Subcutaneous adipose tissue (tissue), 4 donors: ENCODE results near the gene C1orf122. TPM values are rescaled to one million over a fixed set of nuclear protein-coding genes. Genes with fewer than 3 reads are reported as not detected.

ENCODE experiments used
- CTCF ChIP-seq: fragments of 450-650 bp; IDR thresholded peaks from one replicate; pipeline ENCODE4 v1.5.1; 2016; ENCODE audit warnings: low read depth, mild to moderate bottlenecking, control low read depth, antibody characterized with exemption, moderate library complexity
- total RNA-seq, 4 donors: library from RNA; depleted of rRNA; stranded (reverse); fragments of >200 nt; gene quantifications; one replicate each; pipeline ENCODE4 v1.1.0, GENCODE V29; 2016

C1orf122 gene
- total RNA-seq, 4 donors from 2014 or later, result 41.9 to 74.2 (median 57.9) TPM

DNA sequence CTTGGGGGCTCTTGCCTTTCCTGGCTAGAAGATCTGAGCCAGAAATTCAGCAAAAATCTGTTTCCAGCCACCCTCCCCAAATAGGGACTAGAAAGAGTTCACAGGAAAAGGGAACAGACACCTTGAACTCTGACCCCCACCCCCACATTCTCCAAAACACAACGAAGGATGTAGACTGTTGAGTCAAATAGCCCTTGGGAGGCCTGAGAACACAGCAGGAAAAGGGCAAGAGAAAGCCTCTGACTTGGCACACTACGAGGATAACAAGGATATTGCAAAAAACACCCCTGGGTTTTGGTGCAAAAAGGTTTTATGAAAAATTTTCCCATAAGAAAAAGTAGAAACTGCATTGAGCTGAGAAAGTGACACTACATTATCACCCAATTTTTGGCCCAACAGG is 2.4 kb downstream of the C1orf122 start:
- no peak for TF ChIP-seq CTCF

DNA sequence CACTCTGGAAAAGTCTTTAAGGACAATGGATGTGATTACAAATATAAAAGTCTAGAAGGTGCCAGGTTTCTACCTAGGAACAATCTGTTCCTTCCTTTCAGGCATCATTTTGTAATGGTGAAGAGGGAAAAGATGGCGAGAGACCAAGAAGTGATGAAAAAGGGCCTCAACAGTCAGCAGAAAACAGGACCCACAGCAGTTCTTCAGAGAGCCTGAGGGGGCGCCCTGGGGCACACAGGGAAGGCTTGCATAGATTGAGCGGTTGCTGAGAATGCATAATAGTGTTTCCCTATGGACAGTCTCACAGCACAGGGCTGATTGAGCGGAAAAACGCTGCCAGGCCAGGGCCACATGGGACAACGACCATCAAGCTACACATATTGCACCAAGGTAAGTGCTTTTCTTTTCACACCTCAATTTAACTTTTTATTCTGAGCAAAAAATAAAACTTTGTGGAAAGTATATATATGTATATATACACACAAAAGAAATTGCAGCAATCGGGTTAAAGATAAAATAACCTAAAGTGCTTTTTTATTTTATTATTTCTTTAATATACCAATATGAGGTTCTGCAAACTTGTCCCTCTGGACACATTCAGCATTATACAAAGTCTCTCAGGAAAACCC is 3.6 kb downstream of the C1orf122 start:
- no peak for TF ChIP-seq CTCF

GRCh38 chr1:37813529-37814145 is 6.0 kb downstream of the C1orf122 start:
- no peak for TF ChIP-seq CTCF

- TF ChIP-seq CTCF, result no peak
Observed at GRCh38 chr1:37814252-37814651, 6.7 kb downstream of the C1orf122 start.

GRCh38 chr1:37817481-37817880 is 9.9 kb downstream of the C1orf122 start:
- no peak for TF ChIP-seq CTCF

- TF ChIP-seq CTCF, result no peak
Observed at GRCh38 chr1:37821481-37821880, 13.9 kb downstream of the C1orf122 start.

GRCh38 chr1:37822906-37823815 is 15.6 kb downstream of the C1orf122 start:
- no peak for TF ChIP-seq CTCF
